ENCODE measurements around the gene CYP19A1.
"Not testable (repeated sequence)": the region's sequence is repeated elsewhere in the genome, so short reads cannot be mapped to it uniquely, and the experiment has no call there.

CYP19A1 gene

DNA sequence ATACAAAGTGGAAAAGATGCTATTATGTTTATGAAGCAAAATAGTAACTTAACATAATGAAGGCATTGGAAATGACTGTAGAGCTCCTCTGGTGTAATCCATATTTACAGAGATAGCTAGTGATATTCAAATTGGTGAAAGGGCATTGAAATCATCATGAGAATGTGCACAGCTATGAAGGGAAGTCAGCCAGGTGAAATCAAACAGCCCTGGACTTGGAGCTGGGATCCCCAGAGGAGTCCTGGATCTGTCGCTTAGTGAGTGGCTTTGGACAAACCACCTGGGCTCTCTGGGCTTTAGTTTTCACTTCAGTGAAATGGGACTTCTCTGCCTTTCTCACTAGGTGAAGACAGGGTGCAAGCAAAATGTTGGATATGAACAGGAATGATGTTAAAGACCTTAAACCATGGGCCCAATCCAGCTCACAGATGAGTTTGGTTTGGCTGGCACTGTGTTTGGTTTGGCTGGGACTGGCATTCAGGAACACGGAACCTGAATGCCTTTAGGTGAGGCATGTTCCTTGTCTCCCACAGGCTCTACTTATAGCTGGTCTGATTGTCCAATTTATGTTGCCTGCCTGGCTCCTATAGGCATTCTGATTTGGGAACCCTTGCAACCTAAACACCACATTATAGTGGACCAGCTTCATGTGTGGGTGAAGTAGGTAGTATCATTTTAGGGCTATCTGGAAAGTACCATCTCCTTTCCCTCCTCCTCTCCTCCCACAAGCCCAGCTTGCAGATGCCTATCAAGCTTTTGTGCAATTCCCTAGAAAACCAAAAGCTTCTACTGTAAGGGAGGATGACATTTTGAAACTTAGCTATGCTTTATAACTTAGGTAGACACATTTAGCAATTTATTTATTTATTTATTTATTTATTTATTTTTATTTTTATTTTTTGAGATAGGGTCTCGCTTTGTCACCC is 133.1 kb downstream of the CYP19A1 start:
- no peak for DNase-seq (ENCODE audit: low read depth)

DNA sequence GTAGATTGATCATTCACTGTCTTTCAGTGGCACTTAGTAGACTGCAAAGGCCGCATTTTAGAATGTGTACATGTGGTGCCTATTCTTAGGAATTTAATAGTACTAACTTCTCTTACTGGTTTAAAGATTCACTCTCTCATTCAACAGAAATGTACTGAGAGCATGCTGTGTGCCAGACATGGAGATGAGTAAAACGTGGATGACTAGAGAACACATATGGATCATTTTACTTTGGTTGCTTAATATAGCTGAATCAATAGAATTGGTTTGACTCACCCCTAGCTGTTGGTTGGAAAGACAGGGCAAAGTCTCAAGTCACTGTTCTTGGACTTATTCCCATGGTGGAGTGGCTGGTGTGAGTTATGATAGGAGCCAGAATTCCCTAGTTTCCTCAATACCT is 134.6 kb downstream of the CYP19A1 start:
- DNase-seq (ENCODE audit: low read depth), result peak; percentile 92

DNA sequence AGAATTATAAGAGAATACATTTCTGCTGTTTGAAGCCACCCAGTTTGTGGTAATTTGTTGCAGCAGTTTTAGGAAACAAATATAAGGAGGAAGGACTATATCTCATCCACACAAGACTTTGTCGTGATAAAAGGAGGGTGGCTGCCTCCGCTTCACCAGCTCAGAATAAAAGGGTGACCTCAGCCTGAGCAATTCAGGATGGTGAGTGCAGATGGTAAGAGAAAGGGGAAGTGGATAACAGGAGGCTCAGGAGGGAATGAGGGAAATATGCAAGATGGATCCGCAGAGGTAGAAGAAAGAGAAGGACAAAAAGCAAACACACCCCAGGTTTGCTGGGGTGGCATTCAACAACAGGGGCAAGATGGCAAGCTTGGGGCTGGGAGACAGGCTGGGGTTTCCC is 135.6 kb downstream of the CYP19A1 start:
- no peak for DNase-seq (ENCODE audit: low read depth)

DNA sequence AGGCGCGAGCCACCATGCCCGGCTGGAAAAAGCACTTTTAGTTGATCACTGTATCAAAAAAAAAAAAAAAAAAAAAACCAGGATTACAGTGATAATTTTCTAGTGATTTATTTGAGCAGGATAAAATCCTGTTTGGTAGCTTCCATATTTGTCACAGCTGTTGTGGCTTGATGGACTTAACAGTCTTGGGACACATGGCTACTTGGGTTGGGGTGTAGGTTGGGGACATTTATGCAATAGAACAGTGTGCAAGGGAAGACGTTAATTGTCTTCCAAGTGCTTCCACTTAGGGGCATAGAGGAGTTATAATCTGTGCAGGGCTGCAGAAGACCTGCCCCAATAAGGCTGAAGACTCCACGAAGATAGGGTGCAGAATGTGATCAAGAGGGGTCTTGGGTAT is 136.8 kb downstream of the CYP19A1 start:
- no peak for DNase-seq (ENCODE audit: low read depth)

DNA sequence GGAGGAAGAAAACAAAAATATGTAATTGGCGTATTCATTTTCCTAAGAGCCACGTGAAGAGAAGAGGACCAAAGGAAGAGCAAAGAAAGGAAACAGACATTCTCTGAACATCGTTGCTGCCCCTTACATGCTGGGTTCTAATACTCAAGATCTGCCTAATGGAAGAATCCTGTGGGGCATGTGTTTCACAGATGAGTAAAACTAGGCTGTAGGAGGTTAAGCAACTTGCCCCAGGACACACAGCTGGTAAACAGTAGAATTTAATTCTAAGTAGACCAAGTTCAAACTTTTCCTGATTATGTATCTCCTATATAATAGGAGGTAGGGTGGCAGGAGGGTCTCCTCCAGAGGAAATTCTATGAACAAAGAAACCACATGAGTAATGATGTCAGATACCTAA is 137.6 kb downstream of the CYP19A1 start:
- DNase-seq (ENCODE audit: low read depth), result no peak

DNA sequence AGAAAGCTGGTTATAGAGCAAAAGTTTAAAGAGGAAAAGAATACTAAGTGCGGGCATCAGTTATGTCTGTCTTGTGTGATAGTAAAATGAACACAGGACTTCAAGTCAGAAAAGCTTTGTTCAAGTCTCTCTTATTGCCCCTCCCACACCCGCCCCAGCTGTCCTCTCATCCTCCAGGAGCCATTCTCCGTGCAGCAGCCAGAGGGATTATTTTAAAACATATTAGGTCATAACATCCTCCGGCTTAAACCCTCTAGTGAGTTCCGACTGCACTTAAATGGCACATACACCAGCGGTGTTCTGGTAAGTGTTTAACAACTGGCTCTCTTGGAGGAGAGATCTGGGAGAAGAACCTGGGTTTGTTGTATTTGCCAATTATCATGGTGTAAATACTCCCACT is 138.9 kb downstream of the CYP19A1 start:
- DNase-seq (ENCODE audit: low read depth), result no peak

DNA sequence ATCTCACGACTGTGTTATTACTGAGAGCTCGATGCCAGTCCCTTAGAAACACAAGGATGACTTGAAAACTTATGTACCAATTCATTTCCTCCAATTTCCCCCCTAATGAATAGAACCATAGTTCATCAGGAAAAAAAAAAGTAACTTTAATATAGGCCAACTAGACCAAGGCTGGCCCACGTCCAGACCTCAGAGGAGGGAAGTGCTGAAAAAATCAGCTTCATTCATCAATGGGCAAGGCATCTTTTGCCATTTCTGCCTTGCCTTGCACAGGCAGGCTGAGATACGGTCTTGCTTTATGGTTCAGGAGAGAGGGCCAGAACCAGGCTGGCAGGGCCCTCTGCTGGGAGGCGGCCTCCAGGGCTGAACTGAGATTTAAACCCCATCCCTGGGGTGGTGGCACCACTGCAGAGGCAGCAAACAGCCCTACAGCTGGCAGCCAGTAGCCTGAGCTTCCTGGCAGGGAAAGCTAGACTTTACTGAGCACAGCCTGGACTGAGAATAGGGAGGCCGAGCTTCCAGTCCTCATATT is 139.6 kb downstream of the CYP19A1 start:
- peak; percentile 18 for DNase-seq (ENCODE audit: low read depth)

DNA sequence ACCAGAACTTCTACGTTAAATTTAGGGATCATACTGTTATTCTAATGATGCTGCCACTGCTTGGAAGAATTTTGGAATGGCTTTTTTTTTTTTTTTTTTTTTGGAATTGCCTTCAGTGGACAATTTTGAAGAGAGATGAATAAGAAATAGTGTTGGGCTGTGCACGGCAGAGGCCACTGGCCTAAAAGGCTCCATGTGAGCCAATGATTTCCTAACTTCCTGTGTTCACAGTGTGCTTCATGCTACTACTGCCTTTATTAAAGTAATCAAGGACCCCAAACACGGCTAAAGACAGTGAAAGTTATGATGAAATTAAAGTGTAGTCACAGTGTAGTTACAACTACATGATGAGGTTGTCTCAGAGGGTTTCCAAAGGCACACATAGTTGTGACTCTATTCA is 142.9 kb downstream of the CYP19A1 start:
- peak; percentile 28 for DNase-seq (ENCODE audit: low read depth)

DNA sequence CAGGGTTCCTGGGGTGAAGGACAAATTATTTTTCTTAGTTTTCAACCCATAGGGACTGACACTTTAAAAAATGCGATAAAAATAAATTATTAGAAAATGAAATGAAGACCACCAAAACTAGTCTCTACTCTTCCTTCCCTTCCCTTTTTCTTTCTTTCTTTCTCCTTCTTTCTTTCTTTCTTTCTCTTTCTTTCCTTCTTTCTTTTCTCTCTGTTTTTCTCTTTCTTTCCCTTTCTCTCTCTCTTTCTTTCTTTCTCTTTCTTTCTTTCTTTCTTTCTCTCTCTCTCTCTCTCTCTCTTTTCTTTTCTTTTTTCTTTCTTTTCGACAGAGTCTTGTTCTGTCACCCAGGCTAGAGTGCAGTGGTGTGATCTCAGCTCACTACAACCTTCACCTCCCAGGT is 144.4 kb downstream of the CYP19A1 start:
- DNase-seq (ENCODE audit: low read depth), result no peak

DNA sequence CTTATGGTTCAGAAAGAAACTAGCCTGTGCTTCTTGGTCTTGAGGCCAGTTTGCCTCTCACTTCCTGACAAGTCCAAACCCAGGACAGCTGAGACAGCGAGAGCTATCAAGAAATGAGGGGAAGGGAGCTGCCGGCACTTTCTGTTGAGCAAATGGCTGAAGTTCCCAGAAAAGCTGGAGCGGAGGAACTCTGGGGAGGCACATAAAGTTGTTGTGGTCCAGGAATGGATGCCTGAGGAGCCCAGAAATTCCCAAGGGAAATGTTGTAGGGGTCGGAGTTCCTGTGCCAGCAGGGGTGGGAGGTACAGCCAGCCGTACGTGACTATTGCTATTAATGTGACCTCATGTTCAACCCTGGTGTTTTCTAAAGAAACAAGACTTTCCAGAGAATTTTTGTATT is 144.9 kb downstream of the CYP19A1 start:
- peak; percentile 28 for DNase-seq (ENCODE audit: low read depth)

DNA sequence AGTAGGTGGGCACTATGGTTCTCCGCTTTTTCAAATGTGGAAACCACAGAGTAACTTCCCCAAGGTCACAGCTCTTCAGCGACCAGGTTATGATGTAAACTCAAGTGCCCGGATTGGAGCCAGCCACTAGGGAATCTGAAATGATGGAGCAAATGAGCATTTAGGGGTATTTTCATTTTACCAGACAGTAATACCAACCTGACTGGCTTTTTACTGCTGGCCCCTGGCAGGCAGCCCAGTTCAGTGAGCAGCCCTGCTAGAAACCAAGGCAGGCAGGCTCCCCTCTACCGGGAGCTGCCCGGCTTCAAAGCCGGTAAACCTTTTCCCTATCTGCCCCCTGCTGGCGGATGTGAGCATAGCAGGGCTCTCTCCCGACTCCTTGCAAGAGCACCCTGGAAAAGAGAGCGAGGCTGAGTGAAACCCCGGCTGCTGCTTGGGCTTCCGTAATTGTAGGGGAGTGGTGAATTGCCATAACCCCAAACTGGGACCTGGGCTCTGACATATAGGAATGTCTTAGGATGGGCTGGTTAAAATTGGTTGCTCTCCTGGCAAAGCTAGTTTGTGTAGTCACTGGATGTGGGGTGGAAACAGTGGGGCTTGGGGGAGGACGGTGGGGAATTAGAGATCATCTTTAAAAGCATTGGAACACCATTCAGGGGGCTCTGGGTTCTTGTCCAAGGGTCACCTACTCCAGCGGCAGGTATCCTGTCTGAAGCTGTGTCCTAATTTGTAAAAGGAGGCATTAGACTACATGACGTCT is 145.7 kb downstream of the CYP19A1 start:
- DNase-seq (ENCODE audit: low read depth), result peak; percentile 70

DNA sequence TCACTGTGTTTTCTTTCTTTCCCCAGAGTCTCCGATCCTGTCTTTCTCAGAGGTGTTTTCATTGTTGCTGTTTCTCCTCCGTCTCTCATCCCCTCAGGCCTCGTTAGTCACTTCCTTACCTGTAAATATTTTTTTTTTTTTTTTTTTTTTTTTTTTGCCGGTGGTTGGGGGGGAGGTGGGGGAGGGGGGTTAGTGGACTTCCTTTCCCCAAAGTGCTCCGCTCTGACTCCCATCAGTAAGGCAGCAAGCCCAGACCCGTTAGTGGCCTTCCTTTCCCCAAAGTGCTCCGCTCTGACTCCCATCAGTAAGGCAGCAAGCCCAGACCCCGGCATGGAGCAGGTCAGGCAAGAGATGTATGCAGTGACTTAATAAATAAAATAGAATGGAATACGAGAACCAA is 146.6 kb downstream of the CYP19A1 start:
- no peak for DNase-seq (ENCODE audit: low read depth)

DNA sequence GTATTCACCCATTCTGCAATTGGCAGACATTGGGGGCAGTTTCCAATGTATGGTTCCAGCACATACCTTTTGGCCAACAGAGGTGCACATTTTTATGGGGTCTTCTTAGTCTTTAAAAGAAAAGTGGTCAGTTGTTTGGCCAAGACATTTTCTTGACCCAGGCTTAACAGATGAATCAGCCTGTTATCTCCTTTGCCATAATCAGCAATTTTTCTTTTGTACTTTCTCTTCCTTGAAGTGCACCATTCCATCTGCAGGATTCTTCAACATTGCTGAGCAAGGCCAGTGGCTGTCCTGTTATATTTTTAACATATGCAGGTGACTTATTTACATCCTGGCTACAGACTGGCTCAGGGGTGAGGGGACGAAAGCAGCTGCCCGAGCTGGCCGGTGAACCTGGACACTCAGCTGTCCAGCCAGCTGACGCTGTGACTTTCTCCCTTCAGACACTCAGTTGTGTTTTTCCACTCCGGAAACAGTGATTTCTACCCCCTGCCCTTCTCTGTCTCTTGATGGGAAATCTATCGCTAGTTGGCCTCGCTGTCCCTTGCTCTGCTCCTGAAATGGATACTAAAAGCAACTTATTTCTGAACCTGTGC is 147.2 kb downstream of the CYP19A1 start:
- DNase-seq (ENCODE audit: low read depth), result no peak

DNA sequence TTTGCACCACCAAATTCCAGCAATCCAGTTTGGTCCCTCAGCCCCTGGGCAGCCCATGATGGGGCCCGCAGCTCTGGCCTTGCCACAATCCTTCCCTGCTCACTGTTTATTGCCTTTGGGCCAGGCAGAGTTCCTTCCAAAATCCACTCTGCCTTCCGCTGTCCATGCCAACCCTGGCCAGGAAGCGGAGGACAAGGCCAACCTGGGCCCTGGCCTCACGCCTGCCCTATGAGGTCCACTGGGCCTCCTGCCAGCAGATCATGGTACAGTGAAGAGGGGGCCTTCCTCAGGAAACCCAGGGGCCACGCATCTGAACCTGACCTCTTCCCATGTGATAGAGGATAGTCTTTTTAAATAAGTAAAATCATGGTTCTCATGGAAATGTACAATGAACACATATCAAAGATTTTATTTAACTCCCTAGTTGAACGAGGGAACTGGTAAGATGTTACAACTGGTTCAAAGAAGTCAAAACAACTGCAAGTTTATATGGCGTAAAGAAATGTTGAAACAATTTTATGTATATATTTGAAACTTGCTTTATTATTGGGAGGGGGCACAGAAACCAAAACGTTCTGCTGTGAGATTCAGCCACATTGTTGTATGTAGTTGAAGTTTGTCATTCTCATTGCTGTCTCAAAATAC is 147.8 kb downstream of the CYP19A1 start:
- no peak for DNase-seq (ENCODE audit: low read depth)

DNA sequence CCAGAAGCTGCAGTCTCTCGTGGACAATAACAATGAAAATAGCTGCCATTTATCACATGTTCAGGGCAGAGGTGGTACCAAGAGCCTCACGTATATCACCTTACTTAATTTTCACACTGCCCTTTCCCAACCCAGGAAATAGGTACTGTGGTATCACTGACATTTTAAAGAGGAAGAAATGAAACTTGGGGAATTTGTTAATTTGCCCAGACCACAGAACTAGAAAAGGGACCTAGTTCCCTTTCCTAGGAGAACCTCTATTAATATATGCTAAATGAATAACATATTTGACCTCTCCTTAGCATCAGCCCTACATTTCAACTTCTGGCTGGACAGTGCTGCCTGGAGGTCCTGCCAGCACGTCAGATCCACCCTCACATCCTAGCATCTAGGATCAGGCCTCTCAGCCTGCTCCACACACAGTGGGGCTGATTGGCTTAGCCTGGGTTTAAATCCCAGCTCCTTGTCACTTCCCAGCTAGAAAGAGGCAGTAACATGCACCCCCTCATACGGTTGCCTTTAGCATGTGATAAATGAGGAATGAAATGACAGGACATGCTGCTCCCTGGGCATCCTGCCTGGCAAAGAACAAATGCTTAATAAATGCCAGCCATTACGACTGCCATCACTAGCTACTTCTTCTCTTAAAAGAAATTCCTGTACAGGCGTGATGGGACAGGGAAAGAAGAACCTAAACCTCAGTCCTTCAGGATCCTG is 148.6 kb downstream of the CYP19A1 start:
- DNase-seq (ENCODE audit: low read depth), result no peak

DNA sequence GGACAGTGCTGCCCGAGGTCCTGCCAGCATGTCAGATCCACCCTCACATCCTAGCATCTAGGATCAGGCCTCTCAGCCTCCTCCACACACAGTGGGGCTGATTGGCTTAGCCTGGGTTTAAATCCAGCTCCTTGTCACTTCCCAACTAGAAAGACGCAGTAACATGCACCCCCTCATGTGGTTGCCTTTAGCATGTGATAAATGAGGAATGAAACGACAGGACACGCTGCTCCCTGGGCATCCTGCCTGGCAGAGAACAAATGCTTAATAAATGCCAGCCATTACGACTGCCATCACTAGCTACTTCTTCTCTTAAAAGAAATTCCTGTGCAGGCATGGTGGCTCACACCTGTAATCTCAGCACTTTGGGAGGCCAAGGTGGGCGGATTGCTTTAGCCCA is 149.6 kb downstream of the CYP19A1 start:
- not testable (repeated sequence) for DNase-seq (ENCODE audit: low read depth)

DNA sequence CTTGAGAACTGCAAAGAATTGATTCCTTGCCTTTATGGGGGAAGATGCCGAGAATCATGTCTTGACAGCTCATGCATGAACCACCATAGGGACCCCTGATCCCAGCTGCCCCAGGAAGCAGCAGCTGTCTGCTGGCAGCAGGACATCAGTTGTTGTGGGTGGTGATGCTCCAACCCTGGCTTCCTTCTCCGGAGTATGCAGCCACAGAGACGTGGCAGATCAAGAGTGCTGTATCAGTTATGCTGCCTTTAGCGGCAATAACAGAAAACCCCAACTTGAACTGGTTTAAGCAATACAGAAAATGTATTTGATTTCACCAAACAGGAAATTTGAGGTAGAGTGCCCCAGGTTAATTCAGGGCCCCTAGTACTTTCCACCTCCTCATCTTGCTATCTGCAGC is 151.5 kb downstream of the CYP19A1 start:
- DNase-seq (ENCODE audit: low read depth), result no peak

DNA sequence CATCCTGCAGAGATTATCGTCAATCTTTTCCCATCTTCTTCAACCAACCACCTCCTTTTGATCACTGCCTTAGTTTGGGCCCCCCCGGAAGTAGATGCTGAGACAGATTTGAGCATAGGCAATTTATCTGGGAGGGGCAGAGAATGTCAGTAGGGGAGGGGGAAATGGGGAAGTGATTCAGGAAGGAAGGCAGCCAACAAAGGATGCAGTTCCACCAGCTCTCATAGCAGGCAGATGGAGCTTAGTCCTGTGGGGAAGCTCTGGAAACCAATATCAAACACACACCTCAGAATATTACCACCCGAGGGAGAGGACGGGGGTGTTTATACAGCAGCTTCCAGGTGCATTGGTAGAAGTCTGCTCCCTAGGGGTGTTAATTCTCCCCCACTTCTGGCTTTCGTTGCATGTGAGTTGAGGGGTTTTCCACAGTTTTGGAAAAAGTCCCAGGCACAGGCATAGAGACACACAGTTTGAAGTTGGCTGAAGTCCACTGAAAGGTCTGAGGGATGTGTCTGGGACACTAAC is 152.2 kb downstream of the CYP19A1 start:
- DNase-seq (ENCODE audit: low read depth), result no peak

DNA sequence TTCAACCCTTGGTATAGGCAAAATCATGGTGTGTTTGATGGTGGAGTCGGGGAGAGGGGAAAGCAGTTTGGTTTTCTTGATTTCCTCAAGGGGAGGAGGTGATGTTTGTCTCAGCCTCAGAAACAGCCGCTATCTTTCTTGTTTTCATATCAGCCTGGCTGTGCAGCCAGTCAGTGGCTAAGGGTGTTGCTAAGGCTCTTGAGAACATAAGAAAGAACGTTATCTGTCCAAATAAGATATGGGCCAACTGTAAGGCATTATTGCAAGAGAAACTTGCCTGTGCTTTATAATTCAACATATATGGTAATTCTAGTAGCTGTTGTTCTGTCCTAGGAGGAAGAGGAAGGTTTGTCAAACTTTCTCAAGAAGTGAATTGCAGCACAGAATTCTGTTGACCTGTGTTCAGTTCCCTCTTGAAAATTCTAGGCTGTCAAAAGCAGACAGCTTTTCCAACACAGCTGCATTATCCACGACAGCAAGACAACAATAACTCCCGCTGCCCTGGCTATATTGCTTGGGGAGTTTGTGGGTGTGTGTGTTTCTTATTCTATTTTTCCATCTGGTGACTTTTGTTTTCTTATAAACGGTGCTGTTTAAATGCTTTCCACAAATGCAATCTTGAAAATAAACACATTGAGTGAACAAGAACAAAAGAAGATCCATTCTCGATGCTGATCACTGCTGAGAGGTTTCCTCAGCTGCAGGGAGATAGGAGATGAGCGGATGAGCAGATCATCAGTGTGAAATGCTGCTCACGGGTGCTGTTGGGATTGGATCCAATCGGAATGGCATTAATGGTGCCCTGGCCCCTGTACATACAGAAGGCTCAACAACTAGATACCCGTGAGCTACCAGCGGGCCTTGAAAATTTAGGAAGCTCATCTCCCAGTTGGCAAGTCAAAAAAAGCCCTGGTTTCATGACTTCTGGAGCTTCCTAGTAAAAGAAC is 152.9 kb downstream of the CYP19A1 start:
- DNase-seq (ENCODE audit: low read depth), result no peak

DNA sequence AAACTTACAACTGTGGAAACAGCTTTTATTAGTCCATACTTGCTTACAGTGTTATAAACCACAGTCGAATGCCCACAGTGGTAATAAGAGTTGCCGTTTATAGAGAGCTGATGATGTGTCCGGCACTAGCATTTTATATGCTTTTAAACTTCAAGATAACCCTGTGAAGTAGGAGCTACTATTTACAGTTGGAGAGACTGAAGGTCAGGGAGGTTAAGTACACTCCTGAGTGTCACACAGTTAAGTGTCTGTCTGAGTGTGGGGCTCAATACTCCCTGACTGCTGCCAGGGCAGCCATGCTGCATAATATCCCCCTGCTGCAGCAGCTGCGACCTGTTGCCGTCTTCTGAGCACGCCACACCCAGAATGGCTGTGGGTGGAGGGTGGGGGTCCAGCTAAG is 153.8 kb downstream of the CYP19A1 start:
- no peak for DNase-seq (ENCODE audit: low read depth)
